ENCODE results near the gene PDGFD. TPM values are rescaled to one million over a fixed set of nuclear protein-coding genes. Genes with fewer than 3 reads are reported as not detected.

PDGFD gene
- total RNA-seq, 6 experiments from 2014 or later, result 0.37 to 0.69 (median 0.42) TPM

- no peak overlapping the region for H3K4me3 Mint-ChIP-seq
- peaks cover 4% of the 10 kb centered on the region for H3K4me1 Mint-ChIP-seq (ENCODE audit: low read depth)
- H3K9me3 Mint-ChIP-seq, result no peaks in the 10 kb centered on the region
- H3K27ac Mint-ChIP-seq, result no peak overlapping the region
- H3K27me3 Mint-ChIP-seq (ENCODE audit: insufficient read depth), result no peaks in the 10 kb centered on the region; the same call in 1 of the 2 replicates
- no peak for DNase-seq
- TF ChIP-seq CTCF (IDR thresholded peaks at IDR 0.05), result no peak
- H3K36me3 Mint-ChIP-seq (ENCODE audit: low read depth), result no peaks in the 10 kb centered on the region
These were observed 234.6 kb downstream of the PDGFD start for GRCh38 chr11:103929170-103929903.

GRCh38 chr11:103928802-103929161 is 235.2 kb downstream of the PDGFD start:
- H3K4me3 Mint-ChIP-seq, result no peak overlapping the region
- no peaks in the 10 kb centered on the region for H3K36me3 Mint-ChIP-seq (ENCODE audit: low read depth)
- H3K27me3 Mint-ChIP-seq (ENCODE audit: insufficient read depth), result no peaks in the 10 kb centered on the region; the same call in 1 of the 2 replicates
- TF ChIP-seq CTCF (IDR thresholded peaks at IDR 0.05), result no peak
- no peak overlapping the region for H3K27ac Mint-ChIP-seq
- no peak for DNase-seq
- no peaks in the 10 kb centered on the region for H3K9me3 Mint-ChIP-seq
- peaks cover 9% of the 10 kb centered on the region for H3K4me1 Mint-ChIP-seq (ENCODE audit: low read depth)

- Mint-ChIP-seq H3K9me3 (no peaks in the 10 kb centered on the region), H3K36me3 (ENCODE audit: low read depth) (no peaks in the 10 kb centered on the region), H3K4me3 (no peak overlapping the region), H3K4me1 (ENCODE audit: low read depth) (peaks cover 15% of the 10 kb centered on the region), H3K27ac (no peak overlapping the region), H3K27me3 (ENCODE audit: insufficient read depth) (no peaks in the 10 kb centered on the region; the same call in 1 of the 2 replicates)
- no peak for DNase-seq
- TF ChIP-seq CTCF (IDR thresholded peaks at IDR 0.05), result no peak
These were observed 235.7 kb downstream of the PDGFD start for GRCh38 chr11:103928040-103928801.

GRCh38 chr11:103927535-103927934 is 236.4 kb downstream of the PDGFD start:
- no peaks in the 10 kb centered on the region for H3K9me3 Mint-ChIP-seq
- H3K4me3 Mint-ChIP-seq, result no peak overlapping the region
- DNase-seq, result peak; percentile 21
- H3K4me1 Mint-ChIP-seq (ENCODE audit: low read depth), result peaks cover 22% of the 10 kb centered on the region
- no peak overlapping the region for H3K27ac Mint-ChIP-seq
- TF ChIP-seq CTCF (IDR thresholded peaks at IDR 0.05), result peak; percentile 70
- H3K27me3 Mint-ChIP-seq (ENCODE audit: insufficient read depth), result no peaks in the 10 kb centered on the region; the same call in 1 of the 2 replicates
- H3K36me3 Mint-ChIP-seq (ENCODE audit: low read depth), result no peaks in the 10 kb centered on the region

- Mint-ChIP-seq H3K27ac (no peak overlapping the region), H3K4me1 (ENCODE audit: low read depth) (peaks cover 22% of the 10 kb centered on the region), H3K9me3 (no peaks in the 10 kb centered on the region), H3K27me3 (ENCODE audit: insufficient read depth) (no peaks in the 10 kb centered on the region; the same call in 1 of the 2 replicates), H3K4me3 (no peak overlapping the region), H3K36me3 (ENCODE audit: low read depth) (no peaks in the 10 kb centered on the region)
- no peak for TF ChIP-seq CTCF (IDR thresholded peaks at IDR 0.05)
- no peak for DNase-seq
These were observed 237.0 kb downstream of the PDGFD start for GRCh38 chr11:103926990-103927389.

All from HFFc6 (cell line).